Fibroblast of lung (primary cell): ENCODE data around the gene VN1R2.

Experiments used
- EZH2 ChIP-seq: IDR thresholded peaks from 2 replicates; pipeline ENCODE4 v1.5.1; 2012; ENCODE audit warnings: low read length, control low read depth, mild to moderate bottlenecking; ENCODE audit errors: missing control alignments
- TF ChIP-seq, protein P1 (sequence below), 2 donors: IDR thresholded peaks in 1 of 2; conservative IDR thresholded peaks in 1 of 2; 1 replicate in 1 of 2; 2 replicates in 1 of 2; pipeline ENCODE4 v1.5.1; 2011 to 2012; ENCODE audit warnings: low read length in 2 of 2, control low read depth in 1 of 2, inconsistent platforms in 1 of 2, low read depth in 1 of 2, mild to moderate bottlenecking in 1 of 2

DNA sequence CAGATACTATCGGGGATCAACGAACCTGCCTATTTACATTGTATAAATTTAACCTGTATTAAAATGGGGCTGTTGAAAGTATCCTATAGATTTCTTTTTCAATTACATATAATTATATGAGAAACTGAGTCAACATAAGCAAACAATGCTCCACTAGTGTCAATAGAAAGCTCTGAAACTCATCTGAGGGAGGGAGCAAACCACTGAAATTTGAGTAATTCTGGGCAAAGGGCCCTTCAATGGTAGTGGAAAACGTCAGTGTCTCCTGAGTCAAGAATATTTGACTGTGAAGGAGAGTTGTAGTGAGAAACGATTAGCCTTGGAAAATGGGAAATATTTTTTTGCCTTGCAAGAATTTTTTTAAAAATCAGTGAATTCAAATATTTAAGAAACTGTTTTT is 27.0 kb downstream of the VN1R2 start:
- TF ChIP-seq, protein P1, sequence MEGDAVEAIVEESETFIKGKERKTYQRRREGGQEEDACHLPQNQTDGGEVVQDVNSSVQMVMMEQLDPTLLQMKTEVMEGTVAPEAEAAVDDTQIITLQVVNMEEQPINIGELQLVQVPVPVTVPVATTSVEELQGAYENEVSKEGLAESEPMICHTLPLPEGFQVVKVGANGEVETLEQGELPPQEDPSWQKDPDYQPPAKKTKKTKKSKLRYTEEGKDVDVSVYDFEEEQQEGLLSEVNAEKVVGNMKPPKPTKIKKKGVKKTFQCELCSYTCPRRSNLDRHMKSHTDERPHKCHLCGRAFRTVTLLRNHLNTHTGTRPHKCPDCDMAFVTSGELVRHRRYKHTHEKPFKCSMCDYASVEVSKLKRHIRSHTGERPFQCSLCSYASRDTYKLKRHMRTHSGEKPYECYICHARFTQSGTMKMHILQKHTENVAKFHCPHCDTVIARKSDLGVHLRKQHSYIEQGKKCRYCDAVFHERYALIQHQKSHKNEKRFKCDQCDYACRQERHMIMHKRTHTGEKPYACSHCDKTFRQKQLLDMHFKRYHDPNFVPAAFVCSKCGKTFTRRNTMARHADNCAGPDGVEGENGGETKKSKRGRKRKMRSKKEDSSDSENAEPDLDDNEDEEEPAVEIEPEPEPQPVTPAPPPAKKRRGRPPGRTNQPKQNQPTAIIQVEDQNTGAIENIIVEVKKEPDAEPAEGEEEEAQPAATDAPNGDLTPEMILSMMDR (conservative IDR thresholded peaks at IDR 0.05 in 1 of 2, IDR thresholded peaks at IDR 0.05 in 1 of 2; ENCODE audit: low read depth in 1 of 2, low read length in 2 of 2) = no peak
- TF ChIP-seq EZH2 = no peak
